ENCODE measurements around the gene DNAH3. TPM values are rescaled to one million over a fixed set of nuclear protein-coding genes. Genes with fewer than 3 reads are reported as not detected.

The DNAH3 gene
- total and polyA plus RNA-seq, 2 of the 13 experiments (the other 11 are each of a cell fraction or from before 2014, with no cell fraction given) = 0.07 to 0.08 TPM

GRCh38 chr16:20894388-20894787 lies 256.3 kb downstream of the DNAH3 start (continued):
- no peak for TF ChIP-seq RBFOX2 (IDR thresholded peaks at IDR 0.05; ENCODE audit: low read depth, low read length)
- no peak for TF ChIP-seq ZNF776 (CRISPR knock-in tag; IDR thresholded peaks at IDR 0.05)
- no peak for TF ChIP-seq ZNF770 (CRISPR knock-in tag; IDR thresholded peaks at IDR 0.05)
- no peak for TF ChIP-seq ZBTB3 (CRISPR knock-in tag; IDR thresholded peaks at IDR 0.05; ENCODE audit: borderline replicate concordance, low read depth)
- no peak for TF ChIP-seq NONO (IDR thresholded peaks at IDR 0.05)
- no peak for TF ChIP-seq NONO (CRISPR knock-in tag; conservative IDR thresholded peaks at IDR 0.05)
- no peak for TF ChIP-seq CBFB (CRISPR knock-in tag; IDR thresholded peaks at IDR 0.05)
- TF ChIP-seq CCAR2 (optimal IDR thresholded peaks at IDR 0.05; ENCODE audit: low read depth, low read length) = no peak
- TF ChIP-seq FOXK1 (CRISPR knock-in tag; IDR thresholded peaks at IDR 0.05; ENCODE audit: borderline replicate concordance, low read depth) = no peak
- no peak for TF ChIP-seq ELF4 (CRISPR knock-in tag; IDR thresholded peaks at IDR 0.05; ENCODE audit: borderline replicate concordance)
- no peak for TF ChIP-seq GMEB1 (CRISPR knock-in tag; IDR thresholded peaks at IDR 0.05; ENCODE audit: borderline replicate concordance)
- TF ChIP-seq THRA (CRISPR knock-in tag; IDR thresholded peaks at IDR 0.05; ENCODE audit: borderline replicate concordance) = no peak
- TF ChIP-seq ZFAT (CRISPR knock-in tag; conservative IDR thresholded peaks at IDR 0.05) = no peak

All from HepG2 (cell line).